ENCODE results near the gene PACSIN1. TPM values are rescaled to one million over a fixed set of nuclear protein-coding genes. Genes with fewer than 3 reads are reported as not detected.

PACSIN1 gene
- total RNA-seq, 4 donors from 2014 or later, result 0.22 TPM; not detected in 3

- no peak for TF ChIP-seq CTCF (IDR thresholded peaks at IDR 0.05; ENCODE audit: low read depth)
Measured at GRCh38 chr6:34583861-34584604, 118.2 kb downstream of the PACSIN1 start.

- TF ChIP-seq CTCF (IDR thresholded peaks at IDR 0.05; ENCODE audit: low read depth), result no peak
Measured at GRCh38 chr6:34584694-34585093, 118.8 kb downstream of the PACSIN1 start.

Other genes starting within 250 kb of the PACSIN1 start
- gene HMGA1, start 229.2 kb upstream of the PACSIN1 start, total RNA-seq, result 10 to 100 TPM; 10.3 to 21.4 (median 13.5) TPM
- 10 to 100 TPM; 11.3 to 23.3 (median 19.5) TPM for gene SMIM29, start 217.1 kb upstream of the PACSIN1 start, total RNA-seq
- 10 to 100 TPM; 27.2 to 33.5 (median 30.5) TPM for gene NUDT3, start 73.4 kb upstream of the PACSIN1 start, total RNA-seq
- gene RPS10, start 40.0 kb upstream of the PACSIN1 start, total RNA-seq, result 1,000 to 10,000 TPM; 1,387 to 2,386 (median 2,131) TPM
- under 1 TPM in 1 of 4 donors, not detected in 3; 0.22 TPM for gene SPDEF, start 90.3 kb downstream of the PACSIN1 start, total RNA-seq
- 100 to 1,000 TPM in 1 of 4 donors, 10 to 100 TPM in 3; 78.6 to 135 (median 88.9) TPM for gene ILRUN, start 230.7 kb downstream of the PACSIN1 start, total RNA-seq